HepG2 (cell line): Measurements from ENCODE around the gene VGF. TPM values are rescaled to one million over a fixed set of nuclear protein-coding genes. Genes with fewer than 3 reads are reported as not detected.

Experiments
- ETV5 ChIP-seq: IDR thresholded peaks from 2 replicates; pipeline ENCODE4 v1.6.1; 2018; ENCODE audit warnings: missing biosample characterization, missing genetic modification reagents, inconsistent platforms, borderline replicate concordance
- FOSL1 ChIP-seq: sonication (generic); formaldehyde crosslinking; IDR thresholded peaks from 2 replicates; pipeline ENCODE4 v1.9.0; 2021; ENCODE audit warnings: missing genetic modification reagents, borderline replicate concordance
- GATAD2A ChIP-seq: IDR thresholded peaks from 2 replicates; pipeline ENCODE4 v1.6.1; 2016
- HNRNPH1 ChIP-seq: fragments of 200-400 bp; formaldehyde crosslinking; optimal IDR thresholded peaks from 2 replicates; pipeline ENCODE3; 2017; ENCODE audit warnings: mild to moderate bottlenecking, low read depth, low read length
- HNRNPL ChIP-seq: fragments of 200-400 bp; formaldehyde crosslinking; IDR thresholded peaks from 2 replicates; pipeline ENCODE4 v1.6.1; 2017; ENCODE audit warnings: mild to moderate bottlenecking, low read depth, low read length
- KLF15 ChIP-seq: sonication (generic); formaldehyde crosslinking; IDR thresholded peaks from 2 replicates; pipeline ENCODE4 v1.8.1; 2023; ENCODE audit warnings: borderline replicate concordance, mild to moderate bottlenecking, inconsistent platforms, missing genetic modification reagents, mixed read lengths
- RELA ChIP-seq: sonication (generic); formaldehyde crosslinking; IDR thresholded peaks from 2 replicates; pipeline ENCODE4 v1.4.0; 2020; ENCODE audit warnings: missing genetic modification reagents
- SIN3A ChIP-seq: IDR thresholded peaks from 2 replicates; pipeline ENCODE4 v1.6.1; 2011; ENCODE audit warnings: low read depth, mild to moderate bottlenecking, control low read depth, low read length, borderline replicate concordance
- TCF12 ChIP-seq, 2 experiments: fragments of 450-650 bp in 1 of 2; sonication (generic) in 1 of 2; formaldehyde crosslinking in 1 of 2; IDR thresholded peaks; 2 replicates each; pipeline versions ENCODE4 v1.6.1 to v1.8.0; 2017 to 2022; ENCODE audit warnings: antibody characterized with exemption in 1 of 2, mild to moderate bottlenecking in 1 of 2, missing genetic modification reagents in 1 of 2, moderate library complexity in 1 of 2
- ZBTB2 ChIP-seq: sonication (generic); formaldehyde crosslinking; IDR thresholded peaks from 2 replicates; pipeline ENCODE4 v1.8.0; 2022; ENCODE audit warnings: low read depth, missing genetic modification reagents
- ZBTB3 ChIP-seq: sonication (generic); formaldehyde crosslinking; IDR thresholded peaks from 2 replicates; pipeline ENCODE4 v1.4.0; 2020; ENCODE audit warnings: low read depth, mild to moderate bottlenecking, moderate library complexity, missing genetic modification reagents, borderline replicate concordance
- ZC3H13 ChIP-seq: sonication (generic); formaldehyde crosslinking; IDR thresholded peaks from 2 replicates; pipeline ENCODE4 v1.8.1; 2023; ENCODE audit warnings: mild to moderate bottlenecking, missing genetic modification reagents, moderate library complexity
- ZFX ChIP-seq: sonication (generic); formaldehyde crosslinking; IDR thresholded peaks from 2 replicates; pipeline ENCODE4 v1.4.0; 2020; ENCODE audit warnings: mild to moderate bottlenecking, low read depth, missing genetic modification reagents, moderate library complexity
- ZMYM3 ChIP-seq: sonication (generic); formaldehyde crosslinking; IDR thresholded peaks from 2 replicates; pipeline ENCODE4 v1.5.1; 2020; ENCODE audit warnings: mild to moderate bottlenecking, missing genetic modification reagents
- ZNF33A ChIP-seq: sonication (generic); formaldehyde crosslinking; IDR thresholded peaks from 2 replicates; pipeline ENCODE4 v1.5.1; 2020; ENCODE audit warnings: missing genetic modification reagents, mild to moderate bottlenecking, moderate library complexity, borderline replicate concordance
- ZNF709 ChIP-seq: sonication (generic); formaldehyde crosslinking; IDR thresholded peaks from 2 replicates; pipeline ENCODE4 v1.5.0; 2020; ENCODE audit warnings: mild to moderate bottlenecking, missing genetic modification reagents
- ZNF749 ChIP-seq: sonication (generic); formaldehyde crosslinking; IDR thresholded peaks from 2 replicates; pipeline ENCODE4 v1.8.0; 2022; ENCODE audit warnings: mild to moderate bottlenecking, missing genetic modification reagents, moderate library complexity, borderline replicate concordance
- polyA plus RNA-seq, 8 experiments: library from polyadenylated mRNA; depleted of rRNA in 3 of 8; stranded (reverse) in 7 of 8; unstranded in 1 of 8; fragments of >200 nt; fragmentation: Illumina TruSeq in 4 of 8; extraction: Trizol in 4 of 8; gene quantifications; 2 replicates each; pipeline versions ENCODE4 v1.2.1 to v1.2.3, GENCODE V29; 2011 to 2016; ENCODE audit warnings: low read depth in 4 of 8, missing spikeins in 1 of 8, mixed read lengths in 1 of 8; ENCODE audit not compliant: insufficient read depth in 1 of 8
- total RNA-seq, 5 experiments: library from RNA; depleted of rRNA; stranded (reverse); fragments of >200 nt; fragmentation: Illumina TruSeq; extraction: Trizol; gene quantifications; 2 replicates each; pipeline ENCODE4 v1.2.3, GENCODE V29; 2016; ENCODE audit warnings: low read depth in 1 of 5
- TF ChIP-seq, protein P1 (sequence below): sonication (generic); formaldehyde crosslinking; IDR thresholded peaks from 2 replicates; pipeline ENCODE4 v1.5.0; 2020; ENCODE audit warnings: mild to moderate bottlenecking, missing genetic modification reagents
- TF ChIP-seq, protein P2 (sequence below): sonication (generic); formaldehyde crosslinking; IDR thresholded peaks from 2 replicates; pipeline ENCODE4 v1.4.0; 2020; ENCODE audit warnings: mild to moderate bottlenecking, missing genetic modification reagents, borderline replicate concordance
- TF ChIP-seq, protein P3 (sequence below): IDR thresholded peaks from 2 replicates; pipeline ENCODE4 v1.6.1; 2016; ENCODE audit warnings: missing biosample characterization, missing genetic modification reagents, low read depth

Gene VGF
- total and polyA plus RNA-seq, 2 of the 13 experiments (the other 11 are each of a cell fraction or from before 2014, with no cell fraction given) = 0.12 to 0.46 TPM

DNA sequence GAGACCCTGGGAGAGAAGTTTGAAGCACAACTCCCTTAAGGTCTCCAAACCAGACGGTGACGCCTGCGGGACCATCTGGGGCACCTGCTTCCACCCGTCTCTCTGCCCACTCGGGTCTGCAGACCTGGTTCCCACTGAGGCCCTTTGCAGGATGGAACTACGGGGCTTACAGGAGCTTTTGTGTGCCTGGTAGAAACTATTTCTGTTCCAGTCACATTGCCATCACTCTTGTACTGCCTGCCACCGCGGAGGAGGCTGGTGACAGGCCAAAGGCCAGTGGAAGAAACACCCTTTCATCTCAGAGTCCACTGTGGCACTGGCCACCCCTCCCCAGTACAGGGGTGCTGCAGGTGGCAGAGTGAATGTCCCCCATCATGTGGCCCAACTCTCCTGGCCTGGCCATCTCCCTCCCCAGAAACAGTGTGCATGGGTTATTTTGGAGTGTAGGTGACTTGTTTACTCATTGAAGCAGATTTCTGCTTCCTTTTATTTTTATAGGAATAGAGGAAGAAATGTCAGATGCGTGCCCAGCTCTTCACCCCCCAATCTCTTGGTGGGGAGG is 27.6 kb downstream of the VGF start (continued):
- TF ChIP-seq ZC3H13 (CRISPR knock-in tag) = peak; percentile 77; the same call in 1 of the 2 replicates
- TF ChIP-seq GATAD2A (CRISPR knock-in tag) = no peak
- no peak for TF ChIP-seq ETV5
- no peak for TF ChIP-seq ZNF709 (CRISPR knock-in tag)
- TF ChIP-seq ZNF33A (CRISPR knock-in tag) = no peak
- no peak for TF ChIP-seq KLF15 (CRISPR knock-in tag)
- TF ChIP-seq, protein P1, sequence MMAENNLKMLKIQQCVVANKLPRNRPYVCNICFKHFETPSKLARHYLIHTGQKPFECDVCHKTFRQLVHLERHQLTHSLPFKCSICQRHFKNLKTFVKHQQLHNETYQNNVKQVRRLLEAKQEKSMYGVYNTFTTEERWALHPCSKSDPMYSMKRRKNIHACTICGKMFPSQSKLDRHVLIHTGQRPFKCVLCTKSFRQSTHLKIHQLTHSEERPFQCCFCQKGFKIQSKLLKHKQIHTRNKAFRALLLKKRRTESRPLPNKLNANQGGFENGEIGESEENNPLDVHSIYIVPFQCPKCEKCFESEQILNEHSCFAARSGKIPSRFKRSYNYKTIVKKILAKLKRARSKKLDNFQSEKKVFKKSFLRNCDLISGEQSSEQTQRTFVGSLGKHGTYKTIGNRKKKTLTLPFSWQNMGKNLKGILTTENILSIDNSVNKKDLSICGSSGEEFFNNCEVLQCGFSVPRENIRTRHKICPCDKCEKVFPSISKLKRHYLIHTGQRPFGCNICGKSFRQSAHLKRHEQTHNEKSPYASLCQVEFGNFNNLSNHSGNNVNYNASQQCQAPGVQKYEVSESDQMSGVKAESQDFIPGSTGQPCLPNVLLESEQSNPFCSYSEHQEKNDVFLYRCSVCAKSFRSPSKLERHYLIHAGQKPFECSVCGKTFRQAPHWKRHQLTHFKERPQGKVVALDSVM (CRISPR knock-in tag) = no peak
- TF ChIP-seq HNRNPL = no peak
- TF ChIP-seq, protein P2, sequence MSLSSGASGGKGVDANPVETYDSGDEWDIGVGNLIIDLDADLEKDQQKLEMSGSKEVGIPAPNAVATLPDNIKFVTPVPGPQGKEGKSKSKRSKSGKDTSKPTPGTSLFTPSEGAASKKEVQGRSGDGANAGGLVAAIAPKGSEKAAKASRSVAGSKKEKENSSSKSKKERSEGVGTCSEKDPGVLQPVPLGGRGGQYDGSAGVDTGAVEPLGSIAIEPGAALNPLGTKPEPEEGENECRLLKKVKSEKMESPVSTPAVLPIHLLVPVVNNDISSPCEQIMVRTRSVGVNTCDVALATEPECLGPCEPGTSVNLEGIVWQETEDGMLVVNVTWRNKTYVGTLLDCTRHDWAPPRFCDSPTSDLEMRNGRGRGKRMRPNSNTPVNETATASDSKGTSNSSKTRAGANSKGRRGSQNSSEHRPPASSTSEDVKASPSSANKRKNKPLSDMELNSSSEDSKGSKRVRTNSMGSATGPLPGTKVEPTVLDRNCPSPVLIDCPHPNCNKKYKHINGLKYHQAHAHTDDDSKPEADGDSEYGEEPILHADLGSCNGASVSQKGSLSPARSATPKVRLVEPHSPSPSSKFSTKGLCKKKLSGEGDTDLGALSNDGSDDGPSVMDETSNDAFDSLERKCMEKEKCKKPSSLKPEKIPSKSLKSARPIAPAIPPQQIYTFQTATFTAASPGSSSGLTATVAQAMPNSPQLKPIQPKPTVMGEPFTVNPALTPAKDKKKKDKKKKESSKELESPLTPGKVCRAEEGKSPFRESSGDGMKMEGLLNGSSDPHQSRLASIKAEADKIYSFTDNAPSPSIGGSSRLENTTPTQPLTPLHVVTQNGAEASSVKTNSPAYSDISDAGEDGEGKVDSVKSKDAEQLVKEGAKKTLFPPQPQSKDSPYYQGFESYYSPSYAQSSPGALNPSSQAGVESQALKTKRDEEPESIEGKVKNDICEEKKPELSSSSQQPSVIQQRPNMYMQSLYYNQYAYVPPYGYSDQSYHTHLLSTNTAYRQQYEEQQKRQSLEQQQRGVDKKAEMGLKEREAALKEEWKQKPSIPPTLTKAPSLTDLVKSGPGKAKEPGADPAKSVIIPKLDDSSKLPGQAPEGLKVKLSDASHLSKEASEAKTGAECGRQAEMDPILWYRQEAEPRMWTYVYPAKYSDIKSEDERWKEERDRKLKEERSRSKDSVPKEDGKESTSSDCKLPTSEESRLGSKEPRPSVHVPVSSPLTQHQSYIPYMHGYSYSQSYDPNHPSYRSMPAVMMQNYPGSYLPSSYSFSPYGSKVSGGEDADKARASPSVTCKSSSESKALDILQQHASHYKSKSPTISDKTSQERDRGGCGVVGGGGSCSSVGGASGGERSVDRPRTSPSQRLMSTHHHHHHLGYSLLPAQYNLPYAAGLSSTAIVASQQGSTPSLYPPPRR = no peak
- TF ChIP-seq ZBTB2 (CRISPR knock-in tag) = no peak
- TF ChIP-seq ZNF749 (CRISPR knock-in tag) = no peak
- no peak for TF ChIP-seq ZBTB3 (CRISPR knock-in tag)
- TF ChIP-seq FOSL1 = no peak
- no peak for TF ChIP-seq SIN3A
- no peak for TF ChIP-seq HNRNPH1
- no peak for TF ChIP-seq ZMYM3 (CRISPR knock-in tag)
- no peak for TF ChIP-seq TCF12 (IDR thresholded peaks at IDR 0.05)
- no peak for TF ChIP-seq TCF12 (CRISPR knock-in tag; IDR thresholded peaks at IDR 0.05)
- peak; percentile 25; the same call in 1 of the 2 replicates for TF ChIP-seq ZFX (CRISPR knock-in tag)
- TF ChIP-seq, protein P3, sequence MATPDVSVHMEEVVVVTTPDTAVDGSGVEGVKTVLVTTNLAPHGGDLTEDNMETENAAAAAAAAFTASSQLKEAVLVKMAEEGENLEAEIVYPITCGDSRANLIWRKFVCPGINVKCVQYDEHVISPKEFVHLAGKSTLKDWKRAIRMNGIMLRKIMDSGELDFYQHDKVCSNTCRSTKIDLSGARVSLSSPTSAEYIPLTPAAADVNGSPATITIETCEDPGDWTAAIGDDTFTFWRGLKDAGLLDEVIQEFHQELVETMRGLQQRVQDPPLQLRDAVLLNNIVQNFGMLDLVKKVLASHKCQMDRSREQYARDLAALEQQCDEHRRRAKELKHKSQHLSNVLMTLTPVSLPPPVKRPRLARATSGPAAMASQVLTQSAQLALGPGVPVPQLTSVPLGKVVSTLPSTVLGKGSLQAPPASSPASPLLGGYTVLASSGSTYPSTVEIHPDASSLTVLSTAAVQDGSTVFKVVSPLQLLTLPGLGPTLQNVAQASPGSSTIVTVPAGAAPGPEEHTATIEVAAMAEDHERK (CRISPR knock-in tag) = no peak
- TF ChIP-seq RELA (CRISPR knock-in tag) = no peak
